Gastrocnemius medialis (tissue), 4 donors: ENCODE measurements around the gene OR52E5. TPM values are rescaled to one million over a fixed set of nuclear protein-coding genes. Genes with fewer than 3 reads are reported as not detected.

ENCODE experiments used
- ATAC-seq, 2 donors: fragments of 150-250 bp; one replicate each; pipeline ENCODE4 v1.9.1; 2016
- DNase-seq, 2 donors: peaks; one replicate each; pipeline ENCODE4 v3.0.0-alpha.2; 2019
- H3K27ac ChIP-seq, 4 donors: fragments of 200-600 bp; sonication (generic); 1 replicate in 1 of 4; 2 replicates in 3 of 4; pipeline ENCODE4 v1.5.1; 2016 to 2018; ENCODE audit warnings: mild to moderate bottlenecking in 2 of 4, moderate library complexity in 1 of 4
- H3K27me3 ChIP-seq, 3 donors: fragments of 200-600 bp; sonication (generic) in 2 of 3; 1 replicate in 1 of 3; 2 replicates in 2 of 3; pipeline versions ENCODE4 v1.5.1 to v1.6.0; 2016 to 2019; ENCODE audit warnings: mild to moderate bottlenecking in 1 of 3, moderate library complexity in 1 of 3
- H3K36me3 ChIP-seq, 2 donors: fragments of 200-600 bp; sonication (generic) in 1 of 2; one replicate each; pipeline ENCODE4 v1.5.1; 2017 to 2018
- H3K4me1 ChIP-seq, 2 donors: fragments of 200-600 bp; sonication (generic) in 1 of 2; one replicate each; pipeline ENCODE4 v1.5.1; 2016 to 2017; ENCODE audit warnings: mild to moderate bottlenecking in 2 of 2
- H3K4me3 ChIP-seq, 4 donors: fragments of 200-600 bp; sonication (generic) in 3 of 4; 1 replicate in 1 of 4; 2 replicates in 3 of 4; pipeline ENCODE4 v1.5.1; 2016 to 2019; ENCODE audit warnings: mild to moderate bottlenecking in 2 of 4
- H3K9me3 ChIP-seq, 3 donors: fragments of 200-600 bp; sonication (generic) in 2 of 3; 1 replicate in 1 of 3; 2 replicates in 2 of 3; pipeline ENCODE4 v1.5.1; 2016 to 2019
- POLR2A ChIP-seq, 2 donors: fragments of 450-650 bp; IDR thresholded peaks; one replicate each; pipeline ENCODE4 v1.6.1; 2017; ENCODE audit warnings: antibody characterized with exemption in 2 of 2, mild to moderate bottlenecking in 2 of 2, moderate library complexity in 2 of 2
- in situ Hi-C, 4 donors: fragments of 200-750 bp; cut with MboI; loops; one replicate each; pipeline versions ENCODE4 v1.15.0 to v1.8.0; 2017; ENCODE audit warnings: low sequenced_read_pairs in 4 of 4
- intact Hi-C: fragments of 100-400 bp; cut with DNase I; formaldehyde crosslinking; loops from one replicate; pipeline ENCODE4 v1.15.1; 2023; ENCODE audit warnings: low total_unique reads
- total RNA-seq, 4 donors: library from RNA; depleted of rRNA; stranded (reverse); fragments of >200 nt; gene quantifications; one replicate each; pipeline versions ENCODE4 v1.1.0 to v1.2.3, GENCODE V29; 2016
- TF ChIP-seq, protein P1 (sequence below), 5 experiments: fragments of 450-650 bp in 3 of 5; fragments of 200-600 bp in 2 of 5; sonication (generic) in 2 of 5; IDR thresholded peaks in 4 of 5; conservative IDR thresholded peaks in 1 of 5; 1 replicate in 4 of 5; 2 replicates in 1 of 5; pipeline ENCODE4 v1.5.1; 2016 to 2019; ENCODE audit warnings: antibody characterized with exemption in 5 of 5, mild to moderate bottlenecking in 3 of 5, moderate library complexity in 3 of 5

OR52E5 gene
- total RNA-seq, 4 donors from 2014 or later, result not detected

GRCh38 chr11:5937868-5938602 is 45.0 kb downstream of the OR52E5 start:
- in situ Hi-C loops, result no loop called here

GRCh38 chr11:5938603-5938965 is 45.6 kb downstream of the OR52E5 start:
- Histone ChIP-seq H3K36me3 (no peaks in the 10 kb centered on the region), H3K4me3 (no peak overlapping the region), H3K27me3 (no peaks in the 10 kb centered on the region), H3K27ac (no peak overlapping the region), H3K4me1 (no peaks in the 10 kb centered on the region), H3K9me3 (no peaks in the 10 kb centered on the region)
- in situ Hi-C loops, result no loop called here
- no peak for TF ChIP-seq POLR2A (IDR thresholded peaks at IDR 0.05)
- TF ChIP-seq, protein P1, sequence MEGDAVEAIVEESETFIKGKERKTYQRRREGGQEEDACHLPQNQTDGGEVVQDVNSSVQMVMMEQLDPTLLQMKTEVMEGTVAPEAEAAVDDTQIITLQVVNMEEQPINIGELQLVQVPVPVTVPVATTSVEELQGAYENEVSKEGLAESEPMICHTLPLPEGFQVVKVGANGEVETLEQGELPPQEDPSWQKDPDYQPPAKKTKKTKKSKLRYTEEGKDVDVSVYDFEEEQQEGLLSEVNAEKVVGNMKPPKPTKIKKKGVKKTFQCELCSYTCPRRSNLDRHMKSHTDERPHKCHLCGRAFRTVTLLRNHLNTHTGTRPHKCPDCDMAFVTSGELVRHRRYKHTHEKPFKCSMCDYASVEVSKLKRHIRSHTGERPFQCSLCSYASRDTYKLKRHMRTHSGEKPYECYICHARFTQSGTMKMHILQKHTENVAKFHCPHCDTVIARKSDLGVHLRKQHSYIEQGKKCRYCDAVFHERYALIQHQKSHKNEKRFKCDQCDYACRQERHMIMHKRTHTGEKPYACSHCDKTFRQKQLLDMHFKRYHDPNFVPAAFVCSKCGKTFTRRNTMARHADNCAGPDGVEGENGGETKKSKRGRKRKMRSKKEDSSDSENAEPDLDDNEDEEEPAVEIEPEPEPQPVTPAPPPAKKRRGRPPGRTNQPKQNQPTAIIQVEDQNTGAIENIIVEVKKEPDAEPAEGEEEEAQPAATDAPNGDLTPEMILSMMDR (IDR thresholded peaks at IDR 0.05 in 4 of 5, conservative IDR thresholded peaks at IDR 0.05 in 1 of 5), result no peak
- DNase-seq (no peak), ATAC-seq (no peak)
- intact Hi-C loops, result no loop called here

More at GRCh38 chr11:5937868-5938602, 45.0 kb downstream of the OR52E5 start:
- no peaks in the 10 kb centered on the region for H3K9me3 ChIP-seq
- intact Hi-C loops, result no loop called here
- TF ChIP-seq POLR2A (IDR thresholded peaks at IDR 0.05), result no peak
- TF ChIP-seq, protein P1 (IDR thresholded peaks at IDR 0.05 in 4 of 5, conservative IDR thresholded peaks at IDR 0.05 in 1 of 5), result no peak
- no peaks in the 10 kb centered on the region for H3K27me3 ChIP-seq
- no peak overlapping the region for H3K27ac ChIP-seq
- H3K36me3 ChIP-seq, result no peaks in the 10 kb centered on the region
- no peaks in the 10 kb centered on the region for H3K4me1 ChIP-seq
- DNase-seq (no peak), ATAC-seq (no peak)
- no peak overlapping the region for H3K4me3 ChIP-seq

DNA sequence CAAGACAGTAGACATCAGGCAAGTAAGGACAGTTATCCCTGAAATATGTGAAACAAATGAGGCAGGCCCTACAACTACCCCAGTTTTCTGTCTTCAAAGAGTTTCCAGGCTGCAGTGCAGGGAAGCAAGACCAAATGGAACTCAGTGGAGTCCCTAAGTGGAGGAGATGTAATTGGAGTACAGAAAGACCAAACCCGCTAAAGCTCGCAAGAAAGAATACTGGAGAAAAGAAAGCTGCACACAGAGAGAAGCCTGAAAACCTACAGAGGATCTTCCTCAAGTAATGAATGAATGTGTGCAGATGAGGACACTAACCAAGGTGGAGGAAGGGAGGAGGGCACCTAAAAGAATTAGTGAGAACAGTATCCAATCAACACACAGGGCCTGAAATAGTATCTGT is 47.7 kb downstream of the OR52E5 start:
- Histone ChIP-seq H3K4me3 (no peak overlapping the region), H3K36me3 (no peaks in the 10 kb centered on the region), H3K27me3 (no peaks in the 10 kb centered on the region), H3K27ac (no peak overlapping the region), H3K4me1 (no peaks in the 10 kb centered on the region), H3K9me3 (no peaks in the 10 kb centered on the region)
- no peak for ATAC-seq
- in situ Hi-C loops, result no loop called here
- intact Hi-C loops, result no loop called here
- TF ChIP-seq, protein P1 (IDR thresholded peaks at IDR 0.05 in 4 of 5, conservative IDR thresholded peaks at IDR 0.05 in 1 of 5), result no peak
- no peak for TF ChIP-seq POLR2A (IDR thresholded peaks at IDR 0.05)
- DNase-seq, result no peak

- H3K27me3 ChIP-seq, result no peaks in the 10 kb centered on the region
- H3K9me3 ChIP-seq, result no peaks in the 10 kb centered on the region
- H3K4me1 ChIP-seq, result no peaks in the 10 kb centered on the region
- TF ChIP-seq, protein P1 (IDR thresholded peaks at IDR 0.05 in 4 of 5, conservative IDR thresholded peaks at IDR 0.05 in 1 of 5), result no peak
- no peak for TF ChIP-seq POLR2A (IDR thresholded peaks at IDR 0.05)
- H3K27ac ChIP-seq, result no peak within 1 kb of the TSS
- no peak within 1 kb of the TSS for H3K4me3 ChIP-seq
- in situ Hi-C loops, result no loop called here
- ATAC-seq (no peak), DNase-seq (no peak)
- intact Hi-C loops, result no loop called here
- H3K36me3 ChIP-seq, result no peaks in the 10 kb centered on the region
These were observed 48.9 kb downstream of the OR52E5 start, which contains the start of gene OR56A3 for GRCh38 chr11:5941951-5942350. TSS of gene OR56A3 (plus strand) at chr11:5942251. CDS start at chr11:5947347, 5,096 bp downstream.

Other genes with a start within 250 kb of the OR52E5 start
- 1 to 10 TPM; 2.3 to 3.9 (median 2.6) TPM for gene TRIM5, start 208.1 kb upstream of the OR52E5 start, total RNA-seq
- 10 to 100 TPM in 2 of 4 donors, 1 to 10 TPM in 2; 5.3 to 15.8 (median 8.8) TPM for gene TRIM22, start 203.4 kb upstream of the OR52E5 start, total RNA-seq
- gene OR56B1, start 156.8 kb upstream of the OR52E5 start, total RNA-seq, result not detected
- not detected for gene OR52N4, start 139.0 kb upstream of the OR52E5 start, total RNA-seq
- not detected for gene OR52N5, start 109.9 kb upstream of the OR52E5 start, total RNA-seq
- not detected for gene OR52N1, start 101.9 kb upstream of the OR52E5 start, total RNA-seq
- not detected for gene OR52N2, start 84.3 kb upstream of the OR52E5 start, total RNA-seq
- not detected for gene OR52E6, start 51.3 kb upstream of the OR52E5 start, total RNA-seq
- not detected for gene OR52E8, start 35.5 kb upstream of the OR52E5 start, total RNA-seq
- gene OR52E4, start 12.6 kb upstream of the OR52E5 start, total RNA-seq, result not detected
- not detected for gene OR56A3, start 49.0 kb downstream of the OR52E5 start, total RNA-seq
- gene OR56A5, start 75.3 kb downstream of the OR52E5 start, total RNA-seq, result not detected
- not detected for gene OR52L1, start 93.8 kb downstream of the OR52E5 start, total RNA-seq
- not detected for gene OR56A4, start 113.7 kb downstream of the OR52E5 start, total RNA-seq
- not detected for gene OR56A1, start 137.6 kb downstream of the OR52E5 start, total RNA-seq
- gene OR56B4, start 214.5 kb downstream of the OR52E5 start, total RNA-seq, result not detected